Heart left ventricle (tissue), 13 donors: ENCODE measurements around the gene CLIP2.

ENCODE experiments used
- CTCF ChIP-seq, 12 donors: fragments of 200-600 bp; sonication (generic) in 4 of 12; IDR thresholded peaks; one replicate each; pipeline versions ENCODE4 v1.5.0 to v1.8.0; 2018 to 2022; ENCODE audit warnings: antibody characterized with exemption in 12 of 12, mild to moderate bottlenecking in 5 of 12
- POLR2A ChIP-seq, 2 donors: fragments of 450-650 bp; IDR thresholded peaks; one replicate each; pipeline ENCODE4 v1.6.1; 2017; ENCODE audit warnings: antibody characterized with exemption in 2 of 2, mild to moderate bottlenecking in 2 of 2, moderate library complexity in 2 of 2
- donor health status: ischemic (EF 13 %, LVEDD 7.1; RV severe dilation, severe dysfunction).
- donor health status: DM: no; HTN: yes; CAD: no.
- donor health status: DM: no; HTN: no; CAD: no.
- donor health status: ischemic (EF 25% LVEDD 6.9; RV normal size, moderate dysfunction).
- donor health status: ischemic (EF 25% LVEDD 5.7; RV mildly dilated, moderate dysfunction).
- donor health status: ischemic (EF 35%, LVEDD 5.7; RV mildly dilated, moderate dysfunction).
- donor health status: nonischemic (EF 11% LVEDD 7.7; RV severe dilation, severe dysfunction).
- donor health status: DM: yes; HTN: yes; CAD: no.
- donor health status: PGD.
- donor health status: ischemic (EF 29% LVEDD 5.4; RV normal size, mild dysfunction).
- donor health status: nonischemic (EF 23%, LVEDD 6.1; RV moderate dilation, normal function).

- TF ChIP-seq CTCF (IDR thresholded peaks at IDR 0.05), result no peak
- no peak for TF ChIP-seq POLR2A (IDR thresholded peaks at IDR 0.05)
These were observed 8.5 kb downstream of the CLIP2 start for GRCh38 chr7:74297516-74298233.
